T-cell (primary cell): ENCODE measurements around the gene MYO10. TPM values are rescaled to one million over a fixed set of nuclear protein-coding genes. Genes with fewer than 3 reads are reported as not detected.

Experiments used
- ATAC-seq, 4 experiments: fragments of 200-7000 bp in 3 of 4; fragments of 150-1000 bp in 1 of 4; cut with Tn5 transposase; replicated peaks in 1 of 4; 1 replicate in 3 of 4; 2 replicates in 1 of 4; pipeline ENCODE4 v1.10.0; 2021; ENCODE audit warnings: moderate library complexity in 3 of 4, mild to moderate bottlenecking in 2 of 4, moderate number of reproducible peaks in 1 of 4
- CTCF ChIA-PET, 2 donors: fragments of 300-600 bp; sonication (Branson Sonifier 250); formaldehyde crosslinking; loops; one replicate each; lab custom pipeline; 2022; ENCODE audit warnings: antibody characterized with exemption in 2 of 2; lab: Charles Lee
- POLR2A ChIA-PET, 2 donors: fragments of 300-600 bp; sonication (Branson Sonifier 250); formaldehyde crosslinking; loops; one replicate each; lab custom pipeline; 2022; ENCODE audit warnings: antibody characterized with exemption in 2 of 2; lab: Charles Lee
- DNase-seq, 35 experiments: peaks; one replicate each; pipeline versions ENCODE4 v3.0.0 to v3.0.0-alpha.2; 2013 to 2023
- H3K27ac ChIP-seq: one replicate; pipeline ENCODE4 v1.5.1; 2013; ENCODE audit warnings: low read length
- H3K27me3 ChIP-seq, 2 experiments: replicated peaks in 1 of 2; 1 replicate in 1 of 2; 2 replicates in 1 of 2; pipeline versions ENCODE4 v1.6.1 to v1.7.0; 2013; ENCODE audit warnings: low read length in 1 of 2, mixed read lengths in 1 of 2; ENCODE audit not compliant: control insufficient read depth in 2 of 2, insufficient read depth in 2 of 2; ENCODE audit errors: extremely low read depth in 1 of 2
- H3K36me3 ChIP-seq, 2 donors: 1 replicate in 1 of 2; 2 replicates in 1 of 2; pipeline versions ENCODE4 v1.6.1 to v1.7.0; 2013; ENCODE audit warnings: low read length in 1 of 2; ENCODE audit not compliant: control insufficient read depth in 2 of 2, insufficient read depth in 1 of 2; ENCODE audit errors: extremely low read depth in 1 of 2
- H3K4me1 ChIP-seq, 2 experiments: 1 replicate in 1 of 2; 2 replicates in 1 of 2; pipeline versions ENCODE4 v1.6.1 to v1.7.0; 2013; ENCODE audit warnings: low read length in 2 of 2, mixed read lengths in 1 of 2; ENCODE audit not compliant: insufficient read depth in 2 of 2, control insufficient read depth in 1 of 2; ENCODE audit errors: extremely low read depth in 1 of 2
- H3K4me3 ChIP-seq, 2 donors: 1 replicate in 1 of 2; 2 replicates in 1 of 2; pipeline versions ENCODE4 v1.5.1 to v1.7.0; 2013; ENCODE audit warnings: mild to moderate bottlenecking in 2 of 2, low read length in 1 of 2, moderate library complexity in 1 of 2; ENCODE audit not compliant: control insufficient read depth in 1 of 2; ENCODE audit errors: extremely low read depth in 1 of 2
- H3K9me3 ChIP-seq: 2 replicates; pipeline ENCODE4 v1.7.0; 2013
- H3K27ac Mint-ChIP-seq, 2 donors: one replicate each; pipeline ENCODE4 v1.8.0; 2020 to 2021; ENCODE audit warnings: mild to moderate bottlenecking in 2 of 2, mixed read lengths in 2 of 2
- H3K27me3 Mint-ChIP-seq, 2 donors: one replicate each; pipeline ENCODE4 v1.8.0; 2021 to 2022; ENCODE audit warnings: mixed read lengths in 2 of 2
- H3K36me3 Mint-ChIP-seq: one replicate; pipeline ENCODE4 v1.8.0; 2021; ENCODE audit warnings: mixed read lengths
- H3K4me1 Mint-ChIP-seq, 3 donors: one replicate each; pipeline ENCODE4 v1.8.0; 2020 to 2022; ENCODE audit warnings: mixed read lengths in 3 of 3, mild to moderate bottlenecking in 1 of 3
- H3K4me3 Mint-ChIP-seq, 3 donors: one replicate each; pipeline ENCODE4 v1.8.0; 2020 to 2022; ENCODE audit warnings: mild to moderate bottlenecking in 3 of 3, mixed read lengths in 3 of 3, moderate library complexity in 3 of 3
- H3K9me3 Mint-ChIP-seq, 3 donors: one replicate each; pipeline ENCODE4 v1.8.0; 2020 to 2022; ENCODE audit warnings: mixed read lengths in 3 of 3
- WGBS: methylation state at CpG from one replicate; pipeline ENCODE4 v1.1.5; 2013; ENCODE audit warnings: missing lambda C conversion rate; ENCODE audit not compliant: insufficient coverage; 5-methylcytosine and 5-hydroxymethylcytosine counted together
- total RNA-seq, 35 experiments: library from RNA in 6 of 35; stranded (reverse) in 6 of 35; fragments of 120-200 nt in 1 of 35; gene quantifications; one replicate each; pipeline versions ENCODE4 v1.2.1 to v1.2.4 and lab custom pipeline; 2013 to 2026

MYO10 gene
- total RNA-seq, 5 donors from 2014 or later (not counting 1 experiment from before 2014, with no cell fraction given), result 0.20 to 0.47 (median 0.23) TPM; not detected in 2

GRCh38 chr5:16812448-16812847 is 123.6 kb downstream of the MYO10 start:
- Mint-ChIP-seq H3K4me1 (no peaks in the 10 kb centered on the region), H3K9me3 (no peaks in the 10 kb centered on the region), H3K27ac (no peak overlapping the region), H3K27me3 (no peaks in the 10 kb centered on the region), H3K4me3 (no peak overlapping the region), H3K36me3 (no peaks in the 10 kb centered on the region)
- H3K4me3 ChIP-seq, result no peak overlapping the region
- peaks cover 0 to 3% of the 10 kb centered on the region in 2 experiments for H3K27me3 ChIP-seq
- ChIA-PET CTCF (no interaction called here), POLR2A (no interaction called here)
- 75% methylated on average over 1 of the region's 3 CpGs for WGBS
- ATAC-seq (no peak), DNase-seq (no peak)
- H3K27ac ChIP-seq, result no peak overlapping the region
- H3K4me1 ChIP-seq, result no peaks in the 10 kb centered on the region
- no peaks in the 10 kb centered on the region for H3K36me3 ChIP-seq
- H3K9me3 ChIP-seq, result no peaks in the 10 kb centered on the region

- no peaks in the 10 kb centered on the region for H3K27me3 Mint-ChIP-seq
- Histone ChIP-seq H3K27ac (no peak overlapping the region), H3K27me3 (peaks cover 0 to 3% of the 10 kb centered on the region in 2 experiments), H3K36me3 (no peaks in the 10 kb centered on the region), H3K4me1 (no peaks in the 10 kb centered on the region), H3K4me3 (no peak overlapping the region), H3K9me3 (no peaks in the 10 kb centered on the region)
- no peak overlapping the region for H3K27ac Mint-ChIP-seq
- H3K36me3 Mint-ChIP-seq, result no peaks in the 10 kb centered on the region
- H3K9me3 Mint-ChIP-seq, result no peaks in the 10 kb centered on the region
- WGBS, result 83% methylated on average over 6 of the region's 9 CpGs
- DNase-seq (no peak), ATAC-seq (no peak)
- no peak overlapping the region for H3K4me3 Mint-ChIP-seq
- ChIA-PET CTCF (no interaction called here), POLR2A (no interaction called here)
- peaks cover 0 to 6% (median 2%) of the 10 kb centered on the region in 3 donors for H3K4me1 Mint-ChIP-seq
Measured at GRCh38 chr5:16810208-16810854, 125.8 kb downstream of the MYO10 start.

GRCh38 chr5:16809395-16810207 is 126.5 kb downstream of the MYO10 start:
- H3K4me1 Mint-ChIP-seq, result peaks cover 0 to 6% (median 2%) of the 10 kb centered on the region in 3 donors
- DNase-seq, result no peak
- no peak overlapping the region for H3K27ac ChIP-seq

GRCh38 chr5:16809010-16809394 is 127.1 kb downstream of the MYO10 start:
- Mint-ChIP-seq H3K36me3 (no peaks in the 10 kb centered on the region), H3K9me3 (no peaks in the 10 kb centered on the region), H3K4me1 (peaks cover 0 to 6% (median 2%) of the 10 kb centered on the region in 3 donors), H3K27ac (no peak overlapping the region), H3K27me3 (peaks cover 0 to 2% of the 10 kb centered on the region in 2 donors), H3K4me3 (no peak overlapping the region)
- no peaks in the 10 kb centered on the region for H3K36me3 ChIP-seq
- ChIA-PET POLR2A (no interaction called here), CTCF (no interaction called here)
- H3K4me3 ChIP-seq, result no peak overlapping the region
- no peaks in the 10 kb centered on the region for H3K9me3 ChIP-seq
- DNase-seq (no peak), ATAC-seq (no peak)
- WGBS, result 90% methylated on average over 9 of the region's 11 CpGs
- H3K27me3 ChIP-seq, result peaks cover 0 to 3% of the 10 kb centered on the region in 2 experiments
- H3K27ac ChIP-seq, result no peak overlapping the region
- no peaks in the 10 kb centered on the region for H3K4me1 ChIP-seq

More at GRCh38 chr5:16809395-16810207, 126.5 kb downstream of the MYO10 start:
- peaks cover 0 to 3% of the 10 kb centered on the region in 2 experiments for H3K27me3 ChIP-seq
- no peaks in the 10 kb centered on the region for H3K9me3 ChIP-seq
- 95% methylated on average over 8 of the region's 12 CpGs for WGBS
- Mint-ChIP-seq H3K4me3 (no peak overlapping the region), H3K36me3 (no peaks in the 10 kb centered on the region), H3K27me3 (no peaks in the 10 kb centered on the region), H3K27ac (no peak overlapping the region), H3K9me3 (no peaks in the 10 kb centered on the region)
- H3K4me3 ChIP-seq, result no peak overlapping the region
- ATAC-seq, result no peak
- no peaks in the 10 kb centered on the region for H3K36me3 ChIP-seq
- CTCF ChIA-PET, result no interaction called here
- POLR2A ChIA-PET, result no interaction called here
- no peaks in the 10 kb centered on the region for H3K4me1 ChIP-seq

- ATAC-seq, result no peak
- CTCF ChIA-PET, result no interaction called here
- H3K27me3 Mint-ChIP-seq, result peaks cover 0 to 2% of the 10 kb centered on the region in 2 donors
- H3K9me3 Mint-ChIP-seq, result no peaks in the 10 kb centered on the region
- no peak overlapping the region for H3K4me3 ChIP-seq
- H3K27ac ChIP-seq, result no peak overlapping the region
- DNase-seq, result no peak
- H3K27ac Mint-ChIP-seq, result no peak overlapping the region
- H3K4me1 Mint-ChIP-seq, result peaks cover 0 to 6% (median 2%) of the 10 kb centered on the region in 3 donors
- no peaks in the 10 kb centered on the region for H3K4me1 ChIP-seq
- WGBS, result 81% methylated on average over 3 of the region's 7 CpGs
- POLR2A ChIA-PET, result no interaction called here
- no peak overlapping the region for H3K4me3 Mint-ChIP-seq
- peaks cover 0 to 2% of the 10 kb centered on the region in 2 experiments for H3K27me3 ChIP-seq
- H3K36me3 Mint-ChIP-seq, result no peaks in the 10 kb centered on the region
- H3K9me3 ChIP-seq, result no peaks in the 10 kb centered on the region
- H3K36me3 ChIP-seq, result no peaks in the 10 kb centered on the region
Measured at GRCh38 chr5:16808021-16808420, 128.1 kb downstream of the MYO10 start.

GRCh38 chr5:16807547-16807864 is 128.6 kb downstream of the MYO10 start:
- Histone ChIP-seq H3K4me1 (no peaks in the 10 kb centered on the region), H3K9me3 (no peaks in the 10 kb centered on the region), H3K27ac (no peak overlapping the region), H3K4me3 (no peak overlapping the region), H3K27me3 (no peaks in the 10 kb centered on the region), H3K36me3 (no peaks in the 10 kb centered on the region)
- no peak overlapping the region for H3K4me3 Mint-ChIP-seq
- CTCF ChIA-PET, result no interaction called here
- DNase-seq, result no peak
- POLR2A ChIA-PET, result no interaction called here
- peaks cover 0 to 6% (median 2%) of the 10 kb centered on the region in 3 donors for H3K4me1 Mint-ChIP-seq
- no peak for ATAC-seq
- no peaks in the 10 kb centered on the region for H3K9me3 Mint-ChIP-seq
- H3K27ac Mint-ChIP-seq, result no peak overlapping the region
- 83% methylated on average over 5 of the region's 5 CpGs for WGBS
- H3K36me3 Mint-ChIP-seq, result no peaks in the 10 kb centered on the region
- H3K27me3 Mint-ChIP-seq, result peaks cover 0 to 2% of the 10 kb centered on the region in 2 donors
